B cell (primary cell): ENCODE measurements around the gene C17orf67. TPM values are rescaled to one million over a fixed set of nuclear protein-coding genes. Genes with fewer than 3 reads are reported as not detected.

Experiments used
- ATAC-seq: fragments of 200-7000 bp; cut with Tn5 transposase; one replicate; pipeline ENCODE4 v1.10.0; 2021; ENCODE audit warnings: low read depth, mild to moderate bottlenecking, moderate number of reproducible peaks, moderate library complexity
- CTCF ChIA-PET: fragments of 350-600 bp; sonication (Branson Sonifier 250); formaldehyde crosslinking; loops from one replicate; lab custom pipeline; 2021; ENCODE audit warnings: antibody characterized with exemption, inconsistent platforms; lab: Charles Lee
- POLR2A ChIA-PET: fragments of 350-600 bp; sonication (Branson Sonifier 250); formaldehyde crosslinking; loops from one replicate; lab custom pipeline; 2021; ENCODE audit warnings: antibody characterized with exemption; lab: Charles Lee
- DNase-seq: peaks from one replicate; pipeline ENCODE4 v3.0.0; 2013
- H2AFZ ChIP-seq: 2 replicates; pipeline ENCODE4 v1.6.1; 2012; ENCODE audit warnings: mild to moderate bottlenecking, low read depth, low read length; ENCODE audit not compliant: insufficient read depth, poor library complexity, severe bottlenecking
- H3K27ac ChIP-seq, 2 donors: 1 replicate in 1 of 2; 2 replicates in 1 of 2; pipeline ENCODE4 v1.5.1; 2012 to 2013; ENCODE audit warnings: low read length in 2 of 2, mild to moderate bottlenecking in 2 of 2, moderate library complexity in 1 of 2
- H3K27me3 ChIP-seq, 4 experiments: fragments of 200-600 bp in 1 of 4; sonication (generic) in 1 of 4; replicated peaks in 1 of 4; 1 replicate in 2 of 4; 2 replicates in 2 of 4; pipeline versions ENCODE4 v1.6.1 to v1.7.0; 2013 to 2016; ENCODE audit warnings: low read length in 3 of 4, mild to moderate bottlenecking in 2 of 4, mixed read lengths in 1 of 4, moderate library complexity in 1 of 4; ENCODE audit not compliant: insufficient read depth in 4 of 4, control insufficient read depth in 3 of 4; ENCODE audit errors: control extremely low read depth in 1 of 4
- H3K36me3 ChIP-seq, 2 experiments: replicated peaks in 1 of 2; 1 replicate in 1 of 2; 2 replicates in 1 of 2; pipeline versions ENCODE4 v1.6.1 to v1.7.1; 2013; ENCODE audit warnings: low read length in 1 of 2; ENCODE audit not compliant: insufficient read depth in 2 of 2, control insufficient read depth in 1 of 2; ENCODE audit errors: control extremely low read depth in 1 of 2, extremely low read depth in 1 of 2
- H3K4me1 ChIP-seq, 2 donors: fragments of 200-600 bp in 1 of 2; sonication (generic) in 1 of 2; 1 replicate in 1 of 2; 2 replicates in 1 of 2; pipeline versions ENCODE4 v1.5.1 to v1.6.1; 2013 to 2017; ENCODE audit warnings: low read length in 2 of 2; ENCODE audit not compliant: control insufficient read depth in 2 of 2, insufficient read depth in 2 of 2
- H3K4me2 ChIP-seq: replicated peaks from 2 replicates; pipeline ENCODE3; 2012; ENCODE audit warnings: mild to moderate bottlenecking, low read depth, low read length; ENCODE audit not compliant: poor library complexity, severe bottlenecking
- H3K4me3 ChIP-seq, 5 experiments: fragments of 200-600 bp in 1 of 5; sonication (generic) in 1 of 5; 1 replicate in 3 of 5; 2 replicates in 2 of 5; pipeline versions ENCODE4 v1.5.1 to v1.7.0; 2011 to 2016; ENCODE audit warnings: low read length in 4 of 5, mild to moderate bottlenecking in 4 of 5, low read depth in 2 of 5, control low read depth in 1 of 5, moderate library complexity in 1 of 5; ENCODE audit not compliant: insufficient read depth in 1 of 5; ENCODE audit errors: control extremely low read depth in 1 of 5, extremely low read depth in 1 of 5
- H3K79me2 ChIP-seq: fragments of 200-600 bp; sonication (generic); one replicate; pipeline ENCODE4 v1.6.0; 2016; ENCODE audit warnings: low read length; ENCODE audit not compliant: control insufficient read depth, insufficient read depth
- H3K9ac ChIP-seq: fragments of 200-600 bp; sonication (generic); 2 replicates; pipeline ENCODE4 v1.6.1; 2017; ENCODE audit warnings: mild to moderate bottlenecking, low read length, moderate library complexity
- H3K9me3 ChIP-seq, 3 donors: one replicate each; pipeline versions ENCODE4 v1.6.1 to v1.7.1; 2013; ENCODE audit warnings: low read length in 2 of 3; ENCODE audit not compliant: control insufficient read depth in 2 of 3, insufficient read depth in 1 of 3; ENCODE audit errors: control extremely low read depth in 1 of 3
- H4K20me1 ChIP-seq: 2 replicates; pipeline ENCODE4 v1.6.0; 2012; ENCODE audit warnings: mild to moderate bottlenecking, low read length; ENCODE audit not compliant: insufficient read depth, control insufficient read depth, poor library complexity, severe bottlenecking
- H3K27ac Mint-ChIP-seq: one replicate; pipeline ENCODE4 v1.8.0; 2021; ENCODE audit warnings: mixed read lengths
- H3K27me3 Mint-ChIP-seq: one replicate; pipeline ENCODE4 v1.8.0; 2021; ENCODE audit warnings: mixed read lengths
- H3K4me1 Mint-ChIP-seq: one replicate; pipeline ENCODE4 v1.8.0; 2021; ENCODE audit warnings: mixed read lengths
- H3K4me3 Mint-ChIP-seq: one replicate; pipeline ENCODE4 v1.8.0; 2021; ENCODE audit warnings: mixed read lengths
- H3K9me3 Mint-ChIP-seq: one replicate; pipeline ENCODE4 v1.8.0; 2022; ENCODE audit warnings: mixed read lengths; ENCODE audit not compliant: insufficient read depth
- CTCF ChIP-seq: fragments of 200-600 bp; IDR thresholded peaks from one replicate; pipeline ENCODE4 v1.8.0; 2022; ENCODE audit warnings: antibody characterized with exemption, mild to moderate bottlenecking
- EZH2 ChIP-seq: IDR thresholded peaks from 2 replicates; pipeline ENCODE4 v1.6.1; 2012; ENCODE audit warnings: borderline replicate concordance, low read depth, mild to moderate bottlenecking, moderate library complexity, low read length; ENCODE audit not compliant: insufficient read depth, poor library complexity, severe bottlenecking
- WGBS: methylation state at CpG from one replicate; pipeline ENCODE4 v1.1.5; 2013; ENCODE audit warnings: missing lambda C conversion rate; ENCODE audit not compliant: insufficient coverage; 5-methylcytosine and 5-hydroxymethylcytosine counted together
- intact Hi-C: fragments of 100-400 bp; cut with micrococcal nuclease; formaldehyde crosslinking; loops from one replicate; pipeline ENCODE4 v1.10.0; 2022
- polyA plus RNA-seq: library from polyadenylated mRNA; depleted of rRNA; stranded (reverse); fragments of >200 nt; gene quantifications from 2 replicates; pipeline ENCODE4 v1.2.3, GENCODE V29; 2012
- total RNA-seq, 2 donors: library from RNA; stranded (reverse); fragments of 120-200 nt in 1 of 2; gene quantifications; 1 replicate in 1 of 2; 2 replicates in 1 of 2; pipeline versions ENCODE4 v1.2.3 to v1.2.4, GENCODE V29; 2013 to 2022

The C17orf67 gene
- total and polyA plus RNA-seq, 2 donors (not counting 1 experiment from before 2014, with no cell fraction given) = 5.0 to 10.0 TPM

- no peak overlapping the region for H3K9ac ChIP-seq
- no peak overlapping the region for H3K4me3 ChIP-seq
- no peak overlapping the region for H3K4me2 ChIP-seq
- POLR2A ChIA-PET = no interaction called here
- TF ChIP-seq EZH2 = no peak
- Mint-ChIP-seq H3K27me3 (no peaks in the 10 kb centered on the region), H3K9me3 (no peaks in the 10 kb centered on the region), H3K4me1 (peaks cover 10% of the 10 kb centered on the region), H3K27ac (no peak overlapping the region), H3K4me3 (no peak overlapping the region)
- ATAC-seq = no peak
- no peaks in the 10 kb centered on the region for H3K27me3 ChIP-seq
- no peaks in the 10 kb centered on the region for H3K9me3 ChIP-seq
- H4K20me1 ChIP-seq = no peaks in the 10 kb centered on the region
- WGBS = 100% methylated on average over 3 of the region's 3 CpGs
- CTCF ChIA-PET = interaction anchor here (1.2 kb wide), 1 partner anchor 22 kb away, joined by 3 read pairs; no protein-coding TSS in a partner anchor
- no peak overlapping the region for H2AFZ ChIP-seq
- peaks cover 4 to 7% of the 10 kb centered on the region in 2 donors for H3K4me1 ChIP-seq
- no peak for DNase-seq
- no peaks in the 10 kb centered on the region for H3K79me2 ChIP-seq
- no peak overlapping the region for H3K27ac ChIP-seq
- no peaks in the 10 kb centered on the region for H3K36me3 ChIP-seq
- intact Hi-C loops = loop anchor here (10.0 kb wide), 1 partner anchor 54 kb away; no protein-coding TSS in a partner anchor
Observed at GRCh38 chr17:56868716-56869115, 35.0 kb upstream of the C17orf67 start.

DNA sequence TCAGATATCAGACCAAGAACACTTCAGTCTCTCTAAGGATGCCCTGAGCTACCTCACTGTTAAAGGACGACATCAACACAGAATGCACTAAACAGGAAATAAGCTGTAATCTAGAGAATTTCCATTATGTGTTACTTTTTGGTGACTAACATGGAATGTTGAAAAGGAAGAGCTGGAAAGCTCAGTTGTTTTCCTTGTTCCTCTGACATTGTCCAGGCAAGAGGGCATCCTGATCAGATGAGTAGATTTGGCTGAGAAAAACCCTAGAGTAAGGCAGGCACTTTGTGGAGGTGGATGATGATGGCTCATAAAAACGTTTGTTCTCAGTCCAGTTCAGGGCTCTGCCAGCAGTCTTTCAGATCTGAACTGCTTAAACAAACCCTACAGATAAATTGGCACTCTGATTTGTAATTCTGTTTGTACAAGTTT, 34.2 kb upstream of the C17orf67 start:
- CTCF ChIA-PET = interaction anchor here (1.2 kb wide), 1 partner anchor 48 kb away, joined by 4 read pairs; no protein-coding TSS in a partner anchor
- POLR2A ChIA-PET = no interaction called here
- peaks cover 10% of the 10 kb centered on the region for H3K4me1 Mint-ChIP-seq

More for the DNA sequence above, 34.2 kb upstream of the C17orf67 start:
- no peaks in the 10 kb centered on the region for H3K27me3 ChIP-seq
- H3K79me2 ChIP-seq = no peaks in the 10 kb centered on the region
- no peak overlapping the region for H3K4me3 Mint-ChIP-seq
- no peak overlapping the region for H3K27ac ChIP-seq
- no peaks in the 10 kb centered on the region for H4K20me1 ChIP-seq
- no peaks in the 10 kb centered on the region for H3K9me3 ChIP-seq
- H3K4me2 ChIP-seq = no peak overlapping the region
- TF ChIP-seq CTCF (no peak), EZH2 (no peak)
- H3K9ac ChIP-seq = no peak overlapping the region
- no peak overlapping the region for H3K27ac Mint-ChIP-seq
- DNase-seq (no peak), ATAC-seq (no peak)
- WGBS = no CpG with 5 or more reads among the region's 2 CpGs
- H3K36me3 ChIP-seq = peaks cover 0 to 2% of the 10 kb centered on the region in 2 experiments
- H3K4me1 ChIP-seq = peaks cover 4 to 7% of the 10 kb centered on the region in 2 donors
- no peak overlapping the region for H2AFZ ChIP-seq
- intact Hi-C loops = loop anchor here (10.0 kb wide), 1 partner anchor 53 kb away; no protein-coding TSS in a partner anchor
- no peaks in the 10 kb centered on the region for H3K27me3 Mint-ChIP-seq
- H3K4me3 ChIP-seq = no peak overlapping the region
- H3K9me3 Mint-ChIP-seq = no peaks in the 10 kb centered on the region
